BLaER1 treated with 17β-estradiol and CSF1 and Interleukin-3, amounts not matched to agents 10 nM and 100 nM (cell line): ENCODE measurements around the gene LBR.

ENCODE experiments used
- H3K27ac ChIP-seq, 11 experiments: shearing (Covaris generic); formaldehyde crosslinking; 2 replicates each; pipeline ENCODE4 v1.8.1; 2022
- H3K27me3 ChIP-seq, 11 experiments: shearing (Covaris generic); formaldehyde crosslinking; 2 replicates each; pipeline ENCODE4 v1.8.1; 2022
- H3K36me3 ChIP-seq, 11 experiments: shearing (Covaris generic); formaldehyde crosslinking; 2 replicates each; pipeline ENCODE4 v1.8.1; 2022
- H3K4me1 ChIP-seq, 10 experiments: shearing (Covaris generic); formaldehyde crosslinking; 2 replicates each; pipeline ENCODE4 v1.8.1; 2022
- H3K4me2 ChIP-seq, 11 experiments: shearing (Covaris generic); formaldehyde crosslinking; 2 replicates each; pipeline ENCODE4 v1.8.1; 2022
- H3K4me3 ChIP-seq, 10 experiments: shearing (Covaris generic); formaldehyde crosslinking; 2 replicates each; pipeline ENCODE4 v1.8.1; 2022
- H3K9ac ChIP-seq, 11 experiments: shearing (Covaris generic); formaldehyde crosslinking; 2 replicates each; pipeline ENCODE4 v1.8.1; 2022
- H3K9me3 ChIP-seq, 11 experiments: shearing (Covaris generic); formaldehyde crosslinking; replicated peaks in 1 of 11; 2 replicates each; pipeline ENCODE4 v1.8.1; 2022
- H4K20me1 ChIP-seq, 11 experiments: shearing (Covaris generic); formaldehyde crosslinking; 2 replicates each; pipeline ENCODE4 v1.8.1; 2022
- Cebpa-rat ChIP-seq, 11 experiments: shearing (Covaris generic); IDR thresholded peaks; 2 replicates each; pipeline ENCODE4 v1.8.1; 2022

Gene LBR

DNA sequence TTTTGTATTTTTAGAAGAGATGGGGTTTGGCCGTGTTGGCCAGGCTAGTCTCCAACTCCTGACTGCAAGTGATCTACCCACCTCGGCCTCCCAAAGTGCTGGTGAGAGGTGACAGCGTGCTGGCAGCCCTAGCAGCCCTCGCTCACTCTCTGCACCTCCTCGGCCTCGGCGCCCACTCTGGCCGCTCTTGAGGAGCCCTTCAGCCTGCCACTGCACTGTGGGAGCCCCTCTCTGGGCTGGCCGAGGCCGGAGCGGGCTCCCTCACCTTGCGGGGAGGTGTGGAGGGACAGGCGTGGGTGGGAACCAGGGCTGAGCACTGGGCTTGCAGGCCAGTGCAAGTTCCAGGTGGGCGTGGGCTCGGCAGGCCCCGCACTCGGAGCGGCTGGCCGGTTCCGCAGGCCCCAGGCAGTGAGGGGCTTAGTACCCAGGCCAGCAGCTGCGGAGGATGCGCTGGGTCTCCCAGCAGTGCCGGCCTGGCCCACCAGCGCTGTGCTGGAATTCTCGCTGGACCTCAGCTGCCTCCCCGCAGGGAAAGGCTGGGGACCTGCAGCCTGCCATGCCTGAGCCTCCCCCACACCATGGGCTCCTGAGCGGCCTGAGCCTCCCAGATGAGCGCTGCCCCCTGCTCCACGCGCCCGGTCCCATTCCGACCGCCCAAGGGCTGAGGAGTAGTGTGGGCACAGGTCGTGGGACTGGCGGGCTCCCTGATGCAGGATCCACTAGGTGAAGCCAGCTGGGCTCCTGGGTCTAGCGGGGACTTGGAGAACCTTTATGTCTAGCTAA is 3.4 kb upstream of the LBR start:
- H3K4me1 ChIP-seq = peaks cover 23 to 42% (median 36%) of the 10 kb centered on the region in 10 experiments
- no peaks in the 10 kb centered on the region; a peak in 1 of 22 replicates for H3K36me3 ChIP-seq
- peaks cover 4 to 15% (median 11%) of the 10 kb centered on the region in 11 experiments; a peak in 16 of 22 replicates for H4K20me1 ChIP-seq
- peak overlapping the region in 1 of 11 experiments; percentile 82; a peak in 1 of 22 replicates for H3K4me2 ChIP-seq
- H3K4me3 ChIP-seq = no peak overlapping the region
- H3K9ac ChIP-seq = no peak overlapping the region
- H3K9me3 ChIP-seq = peaks cover 8 to 18% (median 16%) of the 10 kb centered on the region in 11 experiments; a peak in 18 of 22 replicates
- no peak for TF ChIP-seq Cebpa-rat (IDR thresholded peaks at IDR 0.05)
- H3K27me3 ChIP-seq = no peaks in the 10 kb centered on the region
- peak overlapping the region in 6 of 11 experiments; percentile 15 to 53 (median 27); a peak in 5 of 22 replicates for H3K27ac ChIP-seq

DNA sequence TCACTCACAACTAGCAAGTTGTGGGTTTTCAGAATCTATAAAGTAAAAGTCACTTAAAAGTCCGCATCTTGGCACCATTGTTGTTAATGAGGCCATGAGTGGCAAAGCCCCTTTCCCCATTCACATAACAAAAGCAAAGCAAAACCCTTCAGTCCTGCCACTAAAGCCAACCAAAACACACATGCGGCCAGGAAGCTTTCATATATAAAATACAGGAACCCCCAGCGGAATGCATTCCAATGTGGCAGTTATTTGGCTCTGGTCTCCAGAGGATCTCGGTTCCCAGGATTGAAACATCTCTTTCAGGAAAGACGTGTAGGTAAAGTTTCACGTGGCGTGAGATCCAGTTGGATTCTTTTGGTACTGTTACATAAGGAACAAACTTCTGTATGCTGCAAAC is 2.5 kb upstream of the LBR start:
- Histone ChIP-seq H3K9ac (0 out of 22 replicates have a peak overlapping the region, but pooled peaks of 1 of the 11 experiments have one; percentile 4), H3K9me3 (peaks cover 8 to 18% (median 16%) of the 10 kb centered on the region in 11 experiments; a peak in 18 of 22 replicates), H3K36me3 (no peaks in the 10 kb centered on the region; a peak in 1 of 22 replicates), H3K4me3 (no peak overlapping the region), H3K4me1 (peaks cover 23 to 40% (median 32%) of the 10 kb centered on the region in 10 experiments), H3K4me2 (peak overlapping the region in 6 of 11 experiments; percentile 52 to 87 (median 82); a peak in 10 of 22 replicates), H3K27me3 (no peaks in the 10 kb centered on the region), H4K20me1 (peaks cover 14 to 24% (median 21%) of the 10 kb centered on the region in 11 experiments; a peak in 21 of 22 replicates), H3K27ac (peak overlapping the region in 8 of 11 experiments; percentile 8 to 100 (median 96); a peak in 11 of 22 replicates)
- no peak for TF ChIP-seq Cebpa-rat (IDR thresholded peaks at IDR 0.05)

DNA sequence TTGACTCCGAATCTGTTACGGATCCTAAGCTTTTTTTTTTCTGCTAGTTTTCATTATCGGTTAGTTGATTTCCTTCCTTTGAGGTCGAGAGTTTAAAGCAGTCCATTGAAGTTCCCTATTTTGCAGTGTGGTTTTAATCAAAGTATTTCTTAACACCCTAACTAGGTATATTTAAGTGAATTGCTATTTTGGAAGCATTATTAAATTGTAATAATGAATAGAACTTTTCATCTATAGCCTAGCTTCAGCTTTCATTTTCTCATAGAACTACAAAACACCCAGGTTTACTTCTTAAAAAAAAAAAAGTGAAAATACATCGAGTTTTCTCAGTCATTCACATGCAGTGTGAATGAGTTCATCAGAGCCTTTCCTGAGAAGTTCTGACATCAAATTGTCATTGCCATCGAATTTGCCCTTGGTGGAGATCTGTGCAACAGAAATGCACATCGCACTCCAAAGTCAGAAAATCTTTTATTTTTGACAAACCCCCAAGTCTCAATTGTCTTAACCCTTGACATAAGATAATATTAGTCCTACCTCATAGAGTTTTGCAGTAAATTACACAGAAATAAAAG is 1.1 kb upstream of the LBR start:
- peaks cover 8 to 18% (median 16%) of the 10 kb centered on the region in 11 experiments; a peak in 18 of 22 replicates for H3K9me3 ChIP-seq
- H4K20me1 ChIP-seq = peaks cover 27 to 38% (median 33%) of the 10 kb centered on the region in 11 experiments; a peak in 21 of 22 replicates
- TF ChIP-seq Cebpa-rat (IDR thresholded peaks at IDR 0.05) = no peak
- peaks cover 33 to 43% (median 36%) of the 10 kb centered on the region in 10 experiments for H3K4me1 ChIP-seq
- peak overlapping the region; percentile 82 to 98 (median 94) for H3K4me3 ChIP-seq
- peak overlapping the region; percentile 81 to 100 (median 97); a peak in 21 of 22 replicates for H3K27ac ChIP-seq
- no peaks in the 10 kb centered on the region for H3K27me3 ChIP-seq
- peak overlapping the region; percentile 91 to 99 (median 98) for H3K9ac ChIP-seq
- peaks cover 0 to 10% (median 2%) of the 10 kb centered on the region in 11 experiments; a peak in 12 of 22 replicates for H3K36me3 ChIP-seq
- peak overlapping the region; percentile 69 to 92 (median 86) for H3K4me2 ChIP-seq

DNA sequence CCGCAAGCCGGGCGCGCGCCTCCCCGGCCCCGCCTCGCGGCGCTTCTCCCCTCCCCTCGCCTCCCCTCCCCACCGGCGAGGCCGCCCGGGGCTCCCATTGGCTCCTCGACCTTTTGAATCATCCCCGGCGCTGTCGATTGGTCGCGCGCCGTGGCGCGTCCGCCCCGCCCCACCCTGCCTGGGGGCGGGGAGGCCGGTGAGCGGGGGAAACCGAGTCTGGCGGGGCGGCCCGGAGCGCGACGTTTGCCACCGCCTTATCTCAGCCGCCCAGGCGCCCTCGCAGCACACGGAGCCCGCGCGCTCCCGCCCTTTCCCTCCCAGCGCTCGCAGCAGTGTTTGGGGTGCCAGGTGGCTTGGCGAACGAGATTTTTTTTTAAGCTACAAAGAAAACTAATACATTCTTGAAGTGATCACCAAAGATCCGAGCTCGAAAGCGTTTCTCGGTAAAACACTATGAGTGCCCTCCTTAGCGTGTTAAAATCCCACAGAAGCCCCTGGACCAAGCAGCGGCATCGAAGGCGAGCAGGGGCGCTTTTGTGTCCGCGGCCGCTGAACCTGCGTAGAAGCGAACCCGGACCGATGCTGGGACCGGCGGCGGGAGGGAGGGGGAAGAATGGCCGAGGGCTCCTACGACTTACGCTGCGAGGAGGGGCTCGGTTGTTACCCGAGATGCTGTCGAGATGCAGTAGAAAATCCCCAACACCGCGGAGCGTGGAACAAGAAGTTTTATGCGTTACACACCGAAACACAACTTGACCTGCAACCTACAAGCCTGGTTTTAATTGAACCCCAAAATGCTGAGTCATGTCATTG is 436 bp upstream of the LBR start:
- peaks cover 8 to 18% (median 16%) of the 10 kb centered on the region in 11 experiments; a peak in 18 of 22 replicates for H3K9me3 ChIP-seq
- H3K9ac ChIP-seq = peak overlapping the region; percentile 91 to 99 (median 98)
- H3K27ac ChIP-seq = peak overlapping the region; percentile 81 to 100 (median 97)
- peak overlapping the region; percentile 69 to 92 (median 86) for H3K4me2 ChIP-seq
- H3K4me3 ChIP-seq = peak overlapping the region; percentile 82 to 98 (median 94)
- no peak for TF ChIP-seq Cebpa-rat (IDR thresholded peaks at IDR 0.05)
- H3K36me3 ChIP-seq = peaks cover 3 to 17% (median 9%) of the 10 kb centered on the region in 11 experiments; a peak in 19 of 22 replicates
- no peaks in the 10 kb centered on the region for H3K27me3 ChIP-seq
- peaks cover 29 to 45% (median 40%) of the 10 kb centered on the region in 11 experiments; a peak in 21 of 22 replicates for H4K20me1 ChIP-seq
- peaks cover 40 to 50% (median 43%) of the 10 kb centered on the region in 10 experiments for H3K4me1 ChIP-seq

DNA sequence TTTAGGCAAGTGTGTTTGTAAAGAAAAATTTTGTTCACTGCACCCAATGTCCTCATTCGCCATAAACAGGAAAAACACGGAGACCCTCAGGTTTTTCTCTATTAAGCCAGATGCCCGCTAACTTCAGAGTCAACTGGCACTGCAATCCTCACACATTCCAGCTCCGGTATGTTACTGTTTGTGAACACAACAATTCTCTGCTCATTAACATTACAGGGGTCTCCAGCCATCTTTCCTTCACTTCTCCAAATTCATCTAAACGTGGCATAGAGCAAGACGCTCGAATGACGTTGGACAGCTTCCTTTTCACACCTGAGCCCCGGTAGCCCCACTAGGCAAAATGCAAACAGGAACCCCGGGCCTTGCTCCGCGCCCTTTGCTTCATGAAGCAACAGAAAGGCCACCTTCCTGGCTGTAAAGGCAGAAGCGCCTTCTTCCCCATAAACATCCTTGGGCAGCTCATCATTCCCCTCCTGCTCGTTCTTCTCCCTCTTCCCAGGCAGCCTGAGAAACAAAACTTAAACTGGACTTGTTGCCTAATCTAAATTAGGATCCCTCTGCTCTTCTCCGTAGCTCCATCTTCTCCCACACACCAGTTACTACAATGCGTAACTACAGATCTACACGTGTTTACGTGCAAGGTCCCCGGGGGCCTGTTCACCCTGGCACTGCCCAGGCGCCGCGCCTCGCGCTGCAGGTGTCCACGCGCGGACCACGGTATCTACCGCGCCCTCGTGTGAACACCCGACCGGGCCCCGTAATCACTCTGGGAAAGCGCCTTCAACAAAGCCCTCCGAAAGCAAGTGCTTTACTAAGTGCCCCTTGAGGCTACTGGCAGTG is 1.2 kb downstream of the LBR start:
- Histone ChIP-seq H3K27me3 (no peaks in the 10 kb centered on the region), H3K4me1 (peaks cover 55 to 67% (median 58%) of the 10 kb centered on the region in 10 experiments), H3K36me3 (peaks cover 8 to 33% (median 26%) of the 10 kb centered on the region in 11 experiments; a peak in 19 of 22 replicates), H3K27ac (peak overlapping the region; percentile 73 to 100 (median 97); a peak in 21 of 22 replicates), H3K4me2 (peak overlapping the region; percentile 88 to 97 (median 90)), H3K9ac (peak overlapping the region; percentile 91 to 99 (median 98)), H3K4me3 (peak overlapping the region; percentile 82 to 98 (median 94)), H3K9me3 (peaks cover 3 to 8% (median 7%) of the 10 kb centered on the region in 11 experiments; a peak in 16 of 22 replicates), H4K20me1 (peaks cover 36 to 61% (median 56%) of the 10 kb centered on the region in 11 experiments; a peak in 21 of 22 replicates)
- no peak for TF ChIP-seq Cebpa-rat (IDR thresholded peaks at IDR 0.05)

DNA sequence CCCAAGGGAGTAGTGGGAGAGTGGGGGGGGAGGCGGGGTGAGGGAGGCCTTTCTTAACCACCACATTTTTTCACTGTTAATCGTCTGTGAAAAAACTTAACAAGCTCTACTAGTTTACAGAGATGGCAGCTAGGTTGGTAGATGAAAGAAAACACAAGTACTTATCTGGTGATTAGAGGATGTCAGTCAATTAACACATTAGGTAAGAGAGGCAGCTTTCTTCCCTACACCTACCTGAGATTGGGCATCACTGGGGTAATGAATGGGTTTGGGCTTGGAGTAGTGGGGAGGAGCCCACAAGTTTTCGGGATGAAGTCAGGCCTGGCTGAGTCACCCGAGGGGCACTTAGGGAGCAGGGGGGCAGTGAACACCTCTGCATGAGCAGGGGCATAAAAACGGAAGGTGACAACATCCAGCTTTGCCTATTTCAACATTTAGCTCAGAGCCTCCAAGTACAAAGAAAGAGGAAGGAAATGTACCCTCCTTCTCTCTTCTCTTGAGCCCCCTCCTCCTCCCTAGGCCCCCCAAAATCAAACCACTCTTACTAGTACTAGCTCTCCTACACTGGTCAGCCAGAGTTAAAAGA is 2.5 kb downstream of the LBR start:
- Histone ChIP-seq H3K4me2 (peak overlapping the region; percentile 88 to 97 (median 90)), H3K27me3 (no peaks in the 10 kb centered on the region), H3K4me1 (peaks cover 51 to 66% (median 56%) of the 10 kb centered on the region in 10 experiments), H4K20me1 (peaks cover 41 to 74% (median 69%) of the 10 kb centered on the region in 11 experiments; a peak in 21 of 22 replicates), H3K9me3 (no peaks in the 10 kb centered on the region), H3K36me3 (peaks cover 10 to 47% (median 39%) of the 10 kb centered on the region in 11 experiments; a peak in 21 of 22 replicates), H3K4me3 (peak overlapping the region; percentile 82 to 98 (median 94); a peak in 19 of 20 replicates), H3K27ac (peak overlapping the region in 10 of 11 experiments; percentile 89 to 100 (median 97); a peak in 19 of 22 replicates), H3K9ac (peak overlapping the region; percentile 91 to 99 (median 98); a peak in 21 of 22 replicates)
- TF ChIP-seq Cebpa-rat (IDR thresholded peaks at IDR 0.05) = peak in 5 of 11 experiments; percentile 24 to 60 (median 45); a peak in 3 of 22 replicates
